Measurements from ENCODE around the gene ST3GAL3.

- TF ChIP-seq JUN (IDR thresholded peaks at IDR 0.05; ENCODE audit: borderline replicate concordance, insufficient read depth, insufficient read length, low read depth) (no peak), POLR2A (IDR thresholded peaks at IDR 0.05; ENCODE audit: low read depth, low read length) (no peak), CTCF (IDR thresholded peaks at IDR 0.05; ENCODE audit: extremely low read depth in 1 of 2, insufficient read depth in 1 of 2, low read depth in 1 of 2, low read length in 2 of 2) (no peak), MAX (IDR thresholded peaks at IDR 0.05; ENCODE audit: insufficient read depth, insufficient read length) (no peak), EZH2 (IDR thresholded peaks at IDR 0.05; ENCODE audit: borderline replicate concordance, low read depth, low read length, severe bottlenecking) (no peak)
These were observed 255.0 kb downstream of the ST3GAL3 start for GRCh38 chr1:43962324-43962723.
